Measurements from ENCODE around the gene RPUSD1.
"Not testable (repeated sequence)": the region's sequence is repeated elsewhere in the genome, so short reads cannot be mapped to it uniquely, and the experiment has no call there.

RPUSD1 gene

GRCh38 chr16:787978-788398 lies at the start of gene RPUSD1:
Gene RPUSD1, minus strand, starts transcription at chr16:788381. Its CDS starts 644 bp downstream, at chr16:787737.
- no peak for DNase-seq

- not testable (repeated sequence) for DNase-seq
Observed at GRCh38 chr16:836822-837221, 48.6 kb upstream of the RPUSD1 start.

GRCh38 chr16:836221-836620 lies 48.0 kb upstream of the RPUSD1 start:
- no peak for DNase-seq

- no peak for DNase-seq
Observed at GRCh38 chr16:835373-835772, 47.2 kb upstream of the RPUSD1 start.

- DNase-seq: no peak
Observed at GRCh38 chr16:833411-833810, 45.2 kb upstream of the RPUSD1 start.

- DNase-seq: no peak
Observed at GRCh38 chr16:832652-833336, 44.6 kb upstream of the RPUSD1 start.

GRCh38 chr16:831571-832413 lies 43.6 kb upstream of the RPUSD1 start:
- DNase-seq: no peak

GRCh38 chr16:830871-831570 lies 42.8 kb upstream of the RPUSD1 start:
- DNase-seq: no peak

- no peak for DNase-seq
Observed at GRCh38 chr16:830107-830870, 42.1 kb upstream of the RPUSD1 start.

GRCh38 chr16:828891-829290 lies 40.7 kb upstream of the RPUSD1 start:
- no peak for DNase-seq

GRCh38 chr16:827513-827912 lies 39.3 kb upstream of the RPUSD1 start:
- no peak for DNase-seq

GRCh38 chr16:825341-826061 lies 37.3 kb upstream of the RPUSD1 start:
- no peak for DNase-seq

- DNase-seq: no peak
Observed at GRCh38 chr16:824601-825000, 36.4 kb upstream of the RPUSD1 start.

- no peak for DNase-seq
Observed at GRCh38 chr16:824194-824593, 36.0 kb upstream of the RPUSD1 start.

GRCh38 chr16:822909-823297 lies 34.7 kb upstream of the RPUSD1 start:
- no peak for DNase-seq

GRCh38 chr16:822174-822908 lies 34.2 kb upstream of the RPUSD1 start:
- DNase-seq: no peak

GRCh38 chr16:821751-822150 lies 33.6 kb upstream of the RPUSD1 start:
- no peak for DNase-seq

- no peak for DNase-seq
Observed at GRCh38 chr16:820748-821147, 32.6 kb upstream of the RPUSD1 start.

GRCh38 chr16:820044-820408 lies 31.8 kb upstream of the RPUSD1 start:
- not testable (repeated sequence) for DNase-seq

- peak; percentile 36 for DNase-seq
Observed at GRCh38 chr16:819336-820043, 31.3 kb upstream of the RPUSD1 start.

GRCh38 chr16:818592-818991 lies 30.4 kb upstream of the RPUSD1 start:
- no peak for DNase-seq

Data from CD4-positive, alpha-beta T cell treated with Interleukin-6 for 4 hours (primary cell).